Measurements from ENCODE around the gene OAS1.
"Not testable (repeated sequence)": the region's sequence is repeated elsewhere in the genome, so short reads cannot be mapped to it uniquely, and the experiment has no call there.

Gene OAS1

DNA sequence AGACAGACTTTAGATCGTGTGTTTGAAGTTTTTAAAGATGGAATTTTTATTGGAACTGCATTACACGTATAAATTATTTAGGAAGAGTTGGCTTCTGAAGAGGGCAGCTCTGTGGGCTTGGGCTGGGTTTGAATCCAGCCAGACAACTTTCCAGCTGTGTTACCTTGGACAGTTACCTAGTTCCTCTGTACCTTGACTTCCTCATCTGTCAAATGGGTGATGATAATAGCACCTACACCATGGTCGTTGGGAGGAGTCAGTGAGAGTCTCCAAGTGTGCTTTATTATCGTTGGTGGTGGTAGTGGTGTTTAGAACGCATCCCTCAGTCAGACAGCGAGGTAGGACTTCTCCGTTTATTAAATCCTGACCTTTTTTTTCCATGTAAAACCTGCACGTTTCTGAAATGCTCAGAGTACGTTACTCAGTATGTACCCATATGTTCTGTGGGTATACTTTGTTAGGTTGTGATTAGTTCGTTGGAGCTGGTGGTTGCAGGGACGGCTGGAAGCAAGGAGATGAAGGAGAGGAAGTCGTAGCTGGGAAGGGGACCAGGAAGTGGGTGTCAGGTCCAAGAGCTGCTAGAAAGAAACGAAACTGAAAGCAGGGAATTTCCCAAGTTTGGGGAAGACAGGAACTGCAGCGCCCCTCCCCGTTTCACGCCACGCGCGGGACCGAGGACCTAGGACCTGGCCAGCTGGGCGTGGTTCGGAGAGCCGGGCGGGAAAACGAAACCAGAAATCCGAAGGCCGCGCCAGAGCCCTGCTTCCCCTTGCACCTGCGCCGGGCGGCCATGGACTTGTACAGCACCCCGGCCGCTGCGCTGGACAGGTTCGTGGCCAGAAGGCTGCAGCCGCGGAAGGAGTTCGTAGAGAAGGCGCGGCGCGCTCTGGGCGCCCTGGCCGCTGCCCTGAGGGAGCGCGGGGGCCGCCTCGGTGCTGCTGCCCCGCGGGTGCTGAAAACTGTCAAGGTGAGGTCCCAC lies 31.3 kb downstream of the OAS1 start, which contains the start of gene OAS3:
TSS of gene OAS3 (plus strand) at position 734 of the 979 bp plus-strand sequence. CDS start at position 791, 57 bp downstream.
- DNase-seq (ENCODE audit: low read depth), result peak; percentile 59

DNA sequence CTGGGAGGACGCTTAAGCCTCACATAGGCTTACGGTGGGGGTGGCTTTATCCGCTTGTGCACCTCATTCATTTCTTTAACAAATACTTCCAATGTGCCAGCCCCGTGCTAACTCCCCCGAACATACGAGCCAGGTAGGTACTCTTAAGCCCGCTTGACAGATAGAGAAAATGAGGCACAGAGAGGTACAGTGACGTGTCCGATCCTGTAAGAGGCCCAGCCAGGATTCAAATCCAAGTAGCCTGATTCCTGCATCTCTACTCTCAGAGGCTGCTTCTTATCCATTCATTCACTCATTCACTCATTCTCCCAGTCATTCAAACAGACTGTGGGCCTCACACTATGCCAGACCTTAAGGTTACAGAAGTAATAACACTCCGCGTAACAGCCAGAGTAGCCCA lies 32.0 kb downstream of the OAS1 start:
- no peak for DNase-seq (ENCODE audit: low read depth)

DNA sequence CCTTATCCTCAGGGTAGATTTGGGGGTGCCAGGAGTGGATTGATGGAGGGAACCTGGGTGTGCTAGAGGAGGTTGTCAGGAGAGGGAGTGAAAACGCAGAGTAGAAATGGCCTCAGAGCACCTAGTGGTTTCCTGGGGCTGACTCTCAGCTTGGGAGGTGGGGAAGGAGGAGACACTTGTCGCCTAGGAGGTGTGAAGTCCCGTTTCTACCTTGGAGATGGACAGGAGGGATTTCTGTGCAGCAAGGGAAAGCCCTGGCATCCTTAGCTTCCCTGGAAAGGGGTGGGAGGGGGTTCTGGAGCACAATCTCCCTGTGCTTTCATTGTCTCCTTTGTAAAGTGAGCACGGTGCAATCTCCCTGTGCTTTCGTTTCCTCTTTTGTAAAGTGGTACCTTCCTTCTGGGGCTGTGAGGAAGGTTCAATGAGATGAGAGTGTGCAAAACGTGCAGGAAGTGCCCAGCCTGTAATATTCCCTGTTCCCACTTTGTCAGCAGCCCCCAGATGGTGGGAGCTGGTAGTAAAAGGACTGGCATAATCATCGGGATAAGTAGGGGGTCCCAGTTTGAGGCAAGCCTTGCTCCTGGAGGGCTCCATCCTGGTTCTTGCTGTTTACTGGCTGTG lies 33.1 kb downstream of the OAS1 start:
- DNase-seq (ENCODE audit: low read depth), result no peak

DNA sequence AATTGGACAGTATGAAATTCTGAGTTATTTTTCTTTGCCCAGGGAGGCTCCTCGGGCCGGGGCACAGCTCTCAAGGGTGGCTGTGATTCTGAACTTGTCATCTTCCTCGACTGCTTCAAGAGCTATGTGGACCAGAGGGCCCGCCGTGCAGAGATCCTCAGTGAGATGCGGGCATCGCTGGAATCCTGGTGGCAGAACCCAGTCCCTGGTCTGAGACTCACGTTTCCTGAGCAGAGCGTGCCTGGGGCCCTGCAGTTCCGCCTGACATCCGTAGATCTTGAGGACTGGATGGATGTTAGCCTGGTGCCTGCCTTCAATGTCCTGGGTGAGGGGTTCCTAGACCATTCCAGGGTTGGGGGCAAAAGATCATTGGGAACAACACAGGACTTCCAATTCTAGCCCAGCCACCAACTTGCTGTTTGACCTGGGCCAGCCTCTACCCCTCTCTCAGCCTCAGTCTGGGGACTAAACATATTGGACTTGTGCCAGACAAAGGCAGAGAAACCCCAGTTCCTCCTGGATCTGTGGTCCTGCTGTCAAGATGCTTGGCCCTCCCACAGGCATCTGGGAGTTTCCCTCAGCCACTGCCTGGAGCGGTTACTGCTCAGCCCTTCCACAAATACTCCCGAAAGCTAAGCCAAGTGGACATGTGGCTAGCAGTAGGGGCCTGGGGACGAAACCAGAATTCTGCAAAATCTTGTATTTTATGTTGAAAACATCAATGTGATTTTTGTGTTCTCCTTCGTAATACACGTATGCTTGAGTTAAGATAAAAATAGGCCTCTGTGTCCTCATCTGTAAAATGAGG lies 35.0 kb downstream of the OAS1 start:
- no peak for DNase-seq (ENCODE audit: low read depth)

DNA sequence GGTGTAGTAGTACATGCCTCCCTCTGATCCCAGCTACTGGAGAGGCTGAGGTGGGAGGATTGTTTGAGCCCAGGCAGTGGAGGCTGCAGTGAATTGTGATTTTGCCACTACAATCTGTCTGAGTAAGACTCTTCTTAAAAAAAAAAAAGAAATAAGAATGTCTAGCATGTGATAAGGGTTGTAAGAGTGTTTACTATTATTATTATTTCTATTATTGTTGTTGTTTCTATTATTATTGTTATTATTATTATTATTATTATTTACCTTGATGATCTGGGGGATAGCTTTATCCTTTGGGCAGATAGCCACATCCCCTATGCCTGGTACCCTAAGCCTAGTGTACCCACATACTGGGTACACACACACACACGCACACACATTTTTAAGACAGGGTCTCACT lies 35.8 kb downstream of the OAS1 start:
- no peak for DNase-seq (ENCODE audit: low read depth)

DNA sequence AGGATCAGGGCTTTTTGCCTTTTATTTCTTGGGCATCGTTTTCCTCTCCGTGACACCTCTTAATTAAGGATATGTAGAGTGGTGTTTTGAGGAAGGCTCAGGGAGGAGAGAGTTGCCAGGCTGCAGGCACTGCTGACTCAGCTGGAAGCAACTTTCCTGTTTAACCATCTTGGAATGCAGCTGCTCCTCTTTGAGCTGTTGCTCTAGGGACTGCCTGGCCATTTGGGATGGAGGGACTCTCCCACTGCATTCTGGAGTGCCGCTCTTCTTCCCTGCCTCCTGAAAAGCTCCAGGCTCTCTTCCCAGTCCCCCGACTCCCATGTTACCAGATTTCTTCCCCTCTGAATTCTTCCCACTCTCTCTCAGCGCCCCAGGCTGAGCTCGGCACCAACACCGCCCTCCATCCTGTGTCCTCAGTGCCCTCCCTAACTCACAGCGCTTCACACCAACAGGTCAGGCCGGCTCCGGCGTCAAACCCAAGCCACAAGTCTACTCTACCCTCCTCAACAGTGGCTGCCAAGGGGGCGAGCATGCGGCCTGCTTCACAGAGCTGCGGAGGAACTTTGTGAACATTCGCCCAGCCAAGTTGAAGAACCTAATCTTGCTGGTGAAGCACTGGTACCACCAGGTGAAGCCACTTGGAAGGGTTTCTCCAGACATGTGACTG lies 37.4 kb downstream of the OAS1 start:
- DNase-seq (ENCODE audit: low read depth), result no peak

DNA sequence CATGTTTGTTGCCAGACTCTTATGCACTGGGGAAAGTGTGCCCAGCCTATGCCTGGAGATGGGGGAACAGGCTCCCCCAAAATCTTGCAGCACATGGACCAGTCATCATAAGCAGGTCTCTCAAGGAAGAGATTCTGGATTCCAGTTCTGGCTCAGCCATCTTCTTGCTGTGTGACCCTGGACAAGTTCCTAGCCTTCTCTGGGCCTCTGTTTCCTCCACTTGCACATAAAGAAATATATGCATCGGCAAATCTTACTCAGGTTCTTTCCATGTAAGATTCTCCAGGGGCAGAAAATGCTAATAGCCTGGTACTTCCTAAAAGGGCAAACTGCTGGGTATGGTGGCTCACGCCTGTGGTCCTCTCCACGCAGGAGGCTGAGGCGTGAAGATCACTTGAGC lies 38.8 kb downstream of the OAS1 start:
- DNase-seq (ENCODE audit: low read depth), result no peak

DNA sequence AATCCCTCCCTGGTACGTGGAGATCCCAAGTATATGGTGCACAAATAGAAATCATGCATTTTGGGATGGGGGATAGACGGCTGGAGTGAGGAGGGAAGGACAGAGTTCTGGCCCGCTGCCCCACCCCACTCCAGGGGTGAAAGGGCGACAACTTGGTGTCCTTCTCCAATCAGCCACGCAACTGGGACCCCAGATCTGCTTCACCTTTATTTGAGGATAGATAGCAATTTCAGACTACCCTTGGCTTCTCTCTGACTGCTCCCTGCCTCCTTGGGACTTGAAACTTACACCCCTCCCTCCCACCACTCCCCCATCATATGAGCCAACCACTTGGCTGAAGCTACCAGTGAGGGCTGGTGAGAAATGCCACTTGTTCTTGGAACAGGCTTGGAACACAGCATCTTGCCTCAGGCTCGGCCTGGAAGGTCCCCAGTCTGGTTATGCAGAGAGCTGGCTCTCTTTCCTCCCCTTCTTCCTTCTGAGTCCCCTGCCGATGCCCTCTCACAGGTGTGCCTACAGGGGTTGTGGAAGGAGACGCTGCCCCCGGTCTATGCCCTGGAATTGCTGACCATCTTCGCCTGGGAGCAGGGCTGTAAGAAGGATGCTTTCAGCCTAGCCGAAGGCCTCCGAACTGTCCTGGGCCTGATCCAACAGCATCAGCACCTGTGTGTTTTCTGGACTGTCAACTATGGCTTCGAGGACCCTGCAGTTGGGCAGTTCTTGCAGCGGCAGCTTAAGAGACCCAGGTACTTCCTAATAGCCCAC lies 39.7 kb downstream of the OAS1 start:
- no peak for DNase-seq (ENCODE audit: low read depth)

DNA sequence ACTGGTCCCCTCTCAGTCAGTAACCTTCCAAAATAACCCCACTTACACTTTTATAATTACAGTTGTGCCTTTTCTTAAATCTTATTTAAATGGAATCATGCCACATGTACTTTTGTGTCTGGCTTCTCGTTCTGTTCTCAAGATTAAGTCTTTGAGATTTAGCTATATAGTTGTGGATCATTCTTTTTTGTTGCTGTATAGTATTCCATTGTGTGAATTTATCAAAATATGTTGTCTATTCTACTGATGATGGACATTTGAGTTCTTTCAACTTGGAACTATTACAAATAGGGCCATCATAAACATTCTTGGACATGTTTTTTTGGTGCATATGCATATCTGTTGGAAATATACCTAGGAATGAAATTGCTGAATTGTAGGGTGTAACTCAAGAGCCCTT lies 40.6 kb downstream of the OAS1 start:
- DNase-seq (ENCODE audit: low read depth), result no peak

DNA sequence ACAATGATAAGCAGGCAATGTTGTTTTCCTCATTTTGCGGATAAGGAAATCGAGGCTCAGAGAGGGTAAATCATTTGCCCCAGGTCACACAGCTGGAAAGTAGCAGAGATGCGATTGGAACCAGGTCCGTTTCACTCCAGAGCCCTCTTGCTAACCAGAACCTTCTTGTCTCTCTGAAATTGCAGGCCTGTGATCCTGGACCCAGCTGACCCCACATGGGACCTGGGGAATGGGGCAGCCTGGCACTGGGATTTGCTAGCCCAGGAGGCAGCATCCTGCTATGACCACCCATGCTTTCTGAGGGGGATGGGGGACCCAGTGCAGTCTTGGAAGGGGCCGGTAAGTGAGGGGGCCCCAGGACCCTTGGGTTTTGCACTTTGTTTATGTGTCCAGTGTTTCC lies 41.0 kb downstream of the OAS1 start:
- no peak for DNase-seq (ENCODE audit: low read depth)

DNA sequence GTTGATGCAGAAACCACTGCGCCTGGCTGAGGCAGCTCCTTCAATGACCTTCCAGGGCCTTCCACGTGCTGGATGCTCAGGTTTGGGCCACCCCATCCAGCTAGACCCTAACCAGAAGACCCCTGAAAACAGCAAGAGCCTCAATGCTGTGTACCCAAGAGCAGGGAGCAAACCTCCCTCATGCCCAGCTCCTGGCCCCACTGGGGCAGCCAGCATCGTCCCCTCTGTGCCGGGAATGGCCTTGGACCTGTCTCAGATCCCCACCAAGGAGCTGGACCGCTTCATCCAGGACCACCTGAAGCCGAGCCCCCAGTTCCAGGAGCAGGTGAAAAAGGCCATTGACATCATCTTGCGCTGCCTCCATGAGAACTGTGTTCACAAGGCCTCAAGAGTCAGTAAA lies 42.0 kb downstream of the OAS1 start:
- DNase-seq (ENCODE audit: low read depth), result no peak

DNA sequence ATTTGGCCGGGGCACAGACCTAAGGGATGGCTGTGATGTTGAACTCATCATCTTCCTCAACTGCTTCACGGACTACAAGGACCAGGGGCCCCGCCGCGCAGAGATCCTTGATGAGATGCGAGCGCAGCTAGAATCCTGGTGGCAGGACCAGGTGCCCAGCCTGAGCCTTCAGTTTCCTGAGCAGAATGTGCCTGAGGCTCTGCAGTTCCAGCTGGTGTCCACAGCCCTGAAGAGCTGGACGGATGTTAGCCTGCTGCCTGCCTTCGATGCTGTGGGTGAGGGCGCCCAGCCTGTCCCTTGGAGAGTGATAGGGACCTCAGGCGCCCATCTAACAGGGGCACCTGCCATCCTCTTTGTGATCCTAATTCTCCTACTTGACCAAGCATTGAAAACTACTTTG lies 43.9 kb downstream of the OAS1 start:
- no peak for DNase-seq (ENCODE audit: low read depth)

DNA sequence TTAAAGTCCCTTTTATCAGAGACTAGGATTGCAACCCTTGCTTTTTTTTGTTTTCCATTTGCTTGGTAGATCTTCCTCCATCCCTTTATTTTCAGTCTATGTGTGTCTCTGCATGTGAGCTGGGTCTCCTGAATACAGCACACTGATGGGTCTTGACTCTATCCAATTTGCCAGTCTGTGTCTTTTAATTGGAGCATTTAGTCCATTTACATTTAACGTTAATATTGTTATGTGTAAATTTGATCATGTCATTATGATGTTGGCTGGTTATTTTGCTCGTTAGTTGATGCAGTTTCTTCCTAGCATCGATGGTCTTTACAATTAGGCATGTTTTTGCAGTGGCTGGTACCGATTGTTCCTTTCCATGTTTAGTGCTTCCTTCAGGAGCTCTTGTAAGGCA lies 50.4 kb downstream of the OAS1 start:
- DNase-seq (ENCODE audit: low read depth), result not testable (repeated sequence)

DNA sequence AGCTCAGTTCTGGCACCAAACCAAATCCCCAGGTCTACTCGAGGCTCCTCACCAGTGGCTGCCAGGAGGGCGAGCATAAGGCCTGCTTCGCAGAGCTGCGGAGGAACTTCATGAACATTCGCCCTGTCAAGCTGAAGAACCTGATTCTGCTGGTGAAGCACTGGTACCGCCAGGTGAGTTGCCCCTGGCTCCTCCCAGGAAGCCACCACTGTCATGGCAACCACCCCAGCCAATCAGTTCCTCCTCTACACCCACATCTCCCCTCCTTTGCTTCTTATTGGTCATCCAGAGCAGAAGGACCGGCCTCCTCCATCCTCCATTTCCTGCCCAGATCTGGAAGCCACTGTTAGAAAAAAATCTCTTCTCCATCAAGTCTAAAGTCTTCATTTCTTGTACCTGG lies 54.3 kb downstream of the OAS1 start:
- no peak for DNase-seq (ENCODE audit: low read depth)

DNA sequence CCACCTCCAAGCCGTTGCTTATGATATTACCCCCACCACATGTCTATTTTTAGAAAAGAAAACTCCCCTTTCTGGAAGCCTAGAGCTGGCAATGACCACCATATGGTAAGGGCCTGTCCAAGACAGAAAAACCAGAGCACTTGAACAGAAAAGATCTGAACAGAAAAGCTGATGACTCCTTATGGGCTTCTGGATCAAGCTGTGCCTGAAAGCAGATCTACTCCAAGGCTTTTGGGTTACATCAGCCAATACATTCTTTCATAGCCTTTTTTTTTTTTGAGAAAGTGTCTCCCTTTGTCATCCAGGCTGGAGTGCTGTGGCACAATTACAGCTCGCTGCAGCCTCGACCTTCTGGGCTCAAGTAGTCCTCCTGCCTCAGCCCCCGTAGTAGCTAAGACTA lies 54.8 kb downstream of the OAS1 start:
- no peak for DNase-seq (ENCODE audit: low read depth)

DNA sequence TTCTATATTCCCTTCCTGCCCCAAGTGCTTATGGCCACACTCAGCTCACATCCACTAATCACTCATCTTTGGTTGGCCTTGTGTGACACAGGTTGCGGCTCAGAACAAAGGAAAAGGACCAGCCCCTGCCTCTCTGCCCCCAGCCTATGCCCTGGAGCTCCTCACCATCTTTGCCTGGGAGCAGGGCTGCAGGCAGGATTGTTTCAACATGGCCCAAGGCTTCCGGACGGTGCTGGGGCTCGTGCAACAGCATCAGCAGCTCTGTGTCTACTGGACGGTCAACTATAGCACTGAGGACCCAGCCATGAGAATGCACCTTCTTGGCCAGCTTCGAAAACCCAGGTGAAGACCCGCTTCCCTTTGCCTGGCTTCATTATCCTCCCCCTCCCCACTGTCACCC lies 55.8 kb downstream of the OAS1 start:
- no peak for DNase-seq (ENCODE audit: low read depth)

DNA sequence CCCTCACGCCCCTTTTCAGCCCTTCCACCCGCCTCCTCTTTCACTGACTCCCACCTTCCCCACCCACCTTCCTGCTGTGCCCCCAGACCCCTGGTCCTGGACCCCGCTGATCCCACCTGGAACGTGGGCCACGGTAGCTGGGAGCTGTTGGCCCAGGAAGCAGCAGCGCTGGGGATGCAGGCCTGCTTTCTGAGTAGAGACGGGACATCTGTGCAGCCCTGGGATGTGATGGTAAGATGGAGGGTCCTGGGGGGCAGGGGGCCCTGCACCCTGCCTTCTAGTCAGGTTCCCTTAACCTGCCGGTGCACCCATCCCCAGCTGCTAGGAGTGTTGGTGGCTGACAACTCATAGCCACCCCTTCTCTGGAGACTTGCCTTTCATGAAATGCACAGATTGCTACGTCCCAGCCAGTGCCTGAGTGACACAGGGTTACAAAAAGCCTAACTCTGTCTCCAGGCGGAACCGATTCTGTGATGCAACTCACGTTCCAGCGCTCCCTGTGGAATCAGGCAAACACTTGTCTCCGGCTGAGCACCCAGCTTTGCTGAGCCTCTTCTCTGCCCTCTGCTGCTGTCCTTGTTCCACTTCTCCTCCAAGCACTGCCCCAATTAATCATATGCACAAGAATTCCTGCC lies 56.6 kb downstream of the OAS1 start:
- DNase-seq (ENCODE audit: low read depth), result no peak

DNA sequence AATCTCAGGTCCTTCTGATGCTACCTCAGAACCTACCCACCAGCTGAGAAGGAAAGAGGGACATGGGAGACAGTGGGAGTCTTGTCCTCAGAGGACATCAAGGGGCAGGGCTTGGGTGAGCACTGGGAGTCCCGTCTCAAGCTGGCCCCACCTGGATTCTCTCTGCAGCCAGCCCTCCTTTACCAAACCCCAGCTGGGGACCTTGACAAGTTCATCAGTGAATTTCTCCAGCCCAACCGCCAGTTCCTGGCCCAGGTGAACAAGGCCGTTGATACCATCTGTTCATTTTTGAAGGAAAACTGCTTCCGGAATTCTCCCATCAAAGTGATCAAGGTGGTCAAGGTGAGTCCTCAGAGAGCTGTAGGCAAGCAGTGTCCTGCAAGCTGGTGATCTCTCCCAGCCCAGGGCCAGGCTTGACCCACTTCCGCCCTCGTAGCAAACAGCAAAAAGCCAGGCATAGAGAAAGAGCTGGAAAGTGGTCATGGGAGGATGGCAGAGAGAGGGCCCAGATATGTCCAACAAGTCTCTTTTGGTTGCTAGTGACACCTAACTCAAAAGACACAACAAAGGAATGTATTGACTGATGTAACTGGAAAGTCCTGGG lies 57.4 kb downstream of the OAS1 start:
- DNase-seq (ENCODE audit: low read depth), result no peak

DNA sequence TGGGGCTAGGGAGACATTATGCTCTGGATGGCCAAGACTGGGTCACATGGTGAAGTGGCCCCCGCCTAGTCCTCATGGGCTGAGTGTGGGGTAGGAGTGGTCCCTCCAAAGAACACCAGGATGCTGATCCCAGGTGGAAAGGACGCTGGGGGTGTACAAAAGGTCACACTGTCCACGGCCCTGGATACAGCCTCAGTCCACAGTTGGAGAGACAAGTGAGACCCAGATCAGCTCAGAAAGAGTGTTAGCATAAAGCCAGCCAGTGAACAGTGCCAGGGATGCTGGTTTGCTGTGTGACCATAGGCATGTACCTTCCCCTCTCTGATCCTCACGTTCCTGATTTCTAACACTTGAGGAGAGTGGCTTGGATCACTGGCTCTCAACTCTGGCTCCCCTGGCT lies 58.2 kb downstream of the OAS1 start:
- DNase-seq (ENCODE audit: low read depth), result no peak

DNA sequence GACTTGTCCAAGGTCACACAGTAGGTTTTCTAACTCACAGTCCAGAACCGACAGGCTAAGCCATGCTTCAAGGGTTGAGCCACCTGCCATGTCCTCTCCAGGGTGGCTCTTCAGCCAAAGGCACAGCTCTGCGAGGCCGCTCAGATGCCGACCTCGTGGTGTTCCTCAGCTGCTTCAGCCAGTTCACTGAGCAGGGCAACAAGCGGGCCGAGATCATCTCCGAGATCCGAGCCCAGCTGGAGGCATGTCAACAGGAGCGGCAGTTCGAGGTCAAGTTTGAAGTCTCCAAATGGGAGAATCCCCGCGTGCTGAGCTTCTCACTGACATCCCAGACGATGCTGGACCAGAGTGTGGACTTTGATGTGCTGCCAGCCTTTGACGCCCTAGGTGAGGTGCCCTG lies 58.9 kb downstream of the OAS1 start:
- DNase-seq (ENCODE audit: low read depth), result no peak
